Measurements from ENCODE around the gene GCC1.
A peak's percentile ranks its signal among the peaks of the same experiment; 100 is the strongest.

GCC1 gene

GRCh38 chr7:127585044-127585953 lies at the start of gene GCC1:
Gene GCC1 (minus strand): TSS chr7:127585596. CDS start chr7:127585182, 414 bp downstream.
- H3K4me3 ChIP-seq (ENCODE audit: low read depth, low read length): peak within 1 kb of the TSS; percentile 95
- peak; percentile 88 for DNase-seq (ENCODE audit: low read depth)
- TF ChIP-seq, protein P1, sequence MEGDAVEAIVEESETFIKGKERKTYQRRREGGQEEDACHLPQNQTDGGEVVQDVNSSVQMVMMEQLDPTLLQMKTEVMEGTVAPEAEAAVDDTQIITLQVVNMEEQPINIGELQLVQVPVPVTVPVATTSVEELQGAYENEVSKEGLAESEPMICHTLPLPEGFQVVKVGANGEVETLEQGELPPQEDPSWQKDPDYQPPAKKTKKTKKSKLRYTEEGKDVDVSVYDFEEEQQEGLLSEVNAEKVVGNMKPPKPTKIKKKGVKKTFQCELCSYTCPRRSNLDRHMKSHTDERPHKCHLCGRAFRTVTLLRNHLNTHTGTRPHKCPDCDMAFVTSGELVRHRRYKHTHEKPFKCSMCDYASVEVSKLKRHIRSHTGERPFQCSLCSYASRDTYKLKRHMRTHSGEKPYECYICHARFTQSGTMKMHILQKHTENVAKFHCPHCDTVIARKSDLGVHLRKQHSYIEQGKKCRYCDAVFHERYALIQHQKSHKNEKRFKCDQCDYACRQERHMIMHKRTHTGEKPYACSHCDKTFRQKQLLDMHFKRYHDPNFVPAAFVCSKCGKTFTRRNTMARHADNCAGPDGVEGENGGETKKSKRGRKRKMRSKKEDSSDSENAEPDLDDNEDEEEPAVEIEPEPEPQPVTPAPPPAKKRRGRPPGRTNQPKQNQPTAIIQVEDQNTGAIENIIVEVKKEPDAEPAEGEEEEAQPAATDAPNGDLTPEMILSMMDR (conservative IDR thresholded peaks at IDR 0.05; ENCODE audit: low read depth, low read length): no peak

DNA sequence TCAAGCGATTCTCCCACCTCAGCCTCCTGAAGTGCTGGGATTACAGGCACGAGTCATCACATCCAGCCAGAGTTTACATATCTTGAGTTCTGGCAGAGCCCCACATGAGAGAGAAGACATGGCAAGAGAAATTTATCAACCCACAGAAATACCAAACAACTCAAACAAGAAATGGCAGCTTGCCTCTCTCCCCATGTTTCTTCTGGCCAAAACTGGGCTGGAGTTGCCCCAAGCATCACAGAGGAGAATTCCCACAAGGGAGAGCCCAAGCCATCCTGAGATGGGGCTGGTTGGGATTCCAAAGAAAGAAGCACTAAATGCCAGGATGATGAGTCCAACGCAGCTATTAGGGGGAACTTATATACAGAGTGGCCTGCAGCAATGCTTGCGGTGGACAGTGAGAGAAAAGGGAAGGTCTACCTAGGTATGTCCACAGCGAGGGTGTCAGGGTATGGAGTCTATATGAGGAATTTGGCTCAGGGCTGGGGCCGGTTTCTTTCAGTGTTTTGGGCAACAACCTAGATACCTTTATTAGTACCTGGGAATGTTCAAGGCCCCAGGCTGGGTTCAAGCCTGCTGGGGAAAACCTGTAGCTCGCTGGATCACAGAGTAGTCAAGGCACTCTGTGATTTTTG lies 47.0 kb upstream of the GCC1 start:
- TF ChIP-seq, protein P1 (conservative IDR thresholded peaks at IDR 0.05; ENCODE audit: low read depth, low read length): no peak
- no peak overlapping the region for H3K4me3 ChIP-seq (ENCODE audit: low read depth, low read length)
- DNase-seq (ENCODE audit: low read depth): no peak

DNA sequence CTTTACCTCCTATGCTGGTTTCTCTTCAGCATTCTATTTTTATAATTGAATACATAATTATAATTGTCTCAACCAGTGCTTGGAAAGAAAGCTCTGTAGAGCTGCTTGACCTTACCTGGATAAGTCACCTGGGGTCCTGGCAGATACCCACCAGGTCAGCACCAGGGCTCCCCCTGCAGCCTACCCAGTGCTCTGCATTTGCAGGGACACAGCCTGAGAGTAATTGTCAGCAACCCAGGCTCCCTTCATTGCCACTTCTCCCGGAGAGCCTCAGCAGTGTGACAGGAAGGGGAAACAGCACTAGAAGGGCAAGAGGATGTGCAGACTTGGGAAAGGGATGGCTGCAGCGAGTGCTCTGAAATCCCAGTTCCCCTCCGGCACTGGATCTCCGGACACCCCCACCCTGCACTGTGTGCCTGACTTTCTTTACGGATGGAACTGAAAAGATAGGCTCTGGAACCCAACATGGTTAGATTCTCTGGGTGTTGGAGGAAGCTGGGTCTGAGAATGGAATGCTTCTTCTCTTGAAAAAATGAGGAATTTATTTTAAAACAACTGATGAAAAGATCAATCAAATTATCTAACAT lies 44.0 kb upstream of the GCC1 start:
- no peak overlapping the region for H3K4me3 ChIP-seq (ENCODE audit: low read depth, low read length)
- TF ChIP-seq, protein P1 (conservative IDR thresholded peaks at IDR 0.05; ENCODE audit: low read depth, low read length): peak; percentile 58
- no peak for DNase-seq (ENCODE audit: low read depth)

DNA sequence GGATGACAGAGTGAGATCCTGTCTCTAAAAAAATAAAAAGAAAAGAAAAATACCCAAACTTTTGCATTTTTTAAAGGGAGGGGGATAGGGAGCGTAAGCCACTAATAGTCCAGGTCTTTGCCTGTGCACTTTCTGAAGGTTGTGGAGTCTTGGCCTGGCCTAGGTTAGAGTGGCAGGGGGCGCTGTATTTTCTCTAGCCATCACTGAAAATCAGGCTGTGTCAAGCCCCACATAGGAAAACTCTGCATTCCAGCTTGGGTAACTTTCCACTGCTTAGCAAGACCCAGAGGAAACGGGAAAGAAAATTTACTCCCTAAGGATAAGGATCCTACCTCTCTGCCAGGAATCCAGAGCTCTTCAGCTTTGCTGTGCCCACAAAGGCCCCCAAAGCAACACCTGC lies 43.0 kb upstream of the GCC1 start:
- H3K4me3 ChIP-seq (ENCODE audit: low read depth, low read length): no peak overlapping the region
- no peak for DNase-seq (ENCODE audit: low read depth)
- TF ChIP-seq, protein P1 (conservative IDR thresholded peaks at IDR 0.05; ENCODE audit: low read depth, low read length): peak; percentile 21

DNA sequence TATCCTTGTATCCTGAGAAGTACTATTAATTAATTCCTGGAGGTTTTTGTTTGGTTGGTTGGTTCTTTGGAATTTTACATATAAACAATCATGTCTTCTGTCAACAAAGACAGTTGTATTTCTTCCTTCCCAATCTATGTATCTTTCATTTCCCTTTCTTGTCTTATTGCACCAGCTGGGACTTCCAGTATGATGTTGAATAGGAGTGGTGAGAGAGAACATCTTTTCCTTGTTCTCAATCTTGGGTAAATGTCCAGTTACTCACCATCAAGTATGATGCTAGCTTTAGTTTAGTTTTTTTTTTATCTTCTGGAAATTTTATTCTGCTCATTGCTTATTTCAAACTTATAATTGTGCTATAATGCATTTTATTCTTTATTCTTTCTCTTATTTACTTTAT lies 39.9 kb upstream of the GCC1 start:
- no peak overlapping the region for H3K4me3 ChIP-seq (ENCODE audit: low read depth, low read length)
- DNase-seq (ENCODE audit: low read depth): no peak
- TF ChIP-seq, protein P1 (conservative IDR thresholded peaks at IDR 0.05; ENCODE audit: low read depth, low read length): no peak

DNA sequence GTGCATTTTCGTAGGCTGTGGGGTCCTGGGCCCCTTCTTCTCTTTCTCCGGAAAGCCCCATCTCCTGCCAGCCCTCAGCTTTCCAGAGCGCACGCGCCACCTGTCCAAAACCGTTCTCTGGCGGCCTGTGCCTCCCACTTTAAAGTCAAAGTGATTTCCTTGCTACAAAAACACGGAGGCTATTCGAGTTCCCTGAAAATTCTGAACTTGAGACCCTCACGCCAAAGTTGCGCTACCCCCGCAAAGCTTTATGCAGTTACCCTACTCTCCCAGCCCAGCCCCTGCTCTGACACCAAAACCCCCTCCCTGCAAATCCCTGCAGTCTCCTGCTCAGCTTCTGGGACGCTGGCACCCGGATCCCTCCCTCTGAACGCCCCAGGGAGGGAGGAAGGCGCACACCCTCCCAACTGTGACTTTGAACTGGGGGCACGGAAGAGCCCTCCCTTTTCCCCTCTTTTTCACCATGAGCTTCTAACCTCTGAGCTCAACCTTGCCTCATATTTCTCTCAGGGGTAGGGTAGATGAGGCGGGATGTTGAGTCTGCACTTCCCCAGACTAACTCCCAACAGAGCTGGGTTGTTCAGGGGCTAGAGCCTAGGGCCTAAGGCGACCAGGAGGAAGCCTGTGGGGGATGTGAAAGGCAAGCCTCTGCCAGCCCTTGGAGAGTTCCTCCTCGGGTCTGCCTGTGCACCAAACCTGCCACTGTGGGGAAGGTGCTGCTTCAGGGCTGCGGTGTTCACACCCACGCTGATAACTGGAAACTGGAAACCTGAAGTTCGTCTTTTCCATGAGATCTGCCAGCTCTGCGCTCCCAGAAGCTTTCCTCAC lies 35.2 kb upstream of the GCC1 start:
- no peak for DNase-seq (ENCODE audit: low read depth)
- H3K4me3 ChIP-seq (ENCODE audit: low read depth, low read length): no peak overlapping the region
- TF ChIP-seq, protein P1 (conservative IDR thresholded peaks at IDR 0.05; ENCODE audit: low read depth, low read length): no peak
